Measurements from ENCODE around the gene ALDH1A1. TPM values are rescaled to one million over a fixed set of nuclear protein-coding genes. Genes with fewer than 3 reads are reported as not detected.

The ALDH1A1 gene
- polyA plus RNA-seq, 1 donor (not counting 4 experiments of a cell fraction or from before 2014, with no cell fraction given): 0.08 TPM

DNA sequence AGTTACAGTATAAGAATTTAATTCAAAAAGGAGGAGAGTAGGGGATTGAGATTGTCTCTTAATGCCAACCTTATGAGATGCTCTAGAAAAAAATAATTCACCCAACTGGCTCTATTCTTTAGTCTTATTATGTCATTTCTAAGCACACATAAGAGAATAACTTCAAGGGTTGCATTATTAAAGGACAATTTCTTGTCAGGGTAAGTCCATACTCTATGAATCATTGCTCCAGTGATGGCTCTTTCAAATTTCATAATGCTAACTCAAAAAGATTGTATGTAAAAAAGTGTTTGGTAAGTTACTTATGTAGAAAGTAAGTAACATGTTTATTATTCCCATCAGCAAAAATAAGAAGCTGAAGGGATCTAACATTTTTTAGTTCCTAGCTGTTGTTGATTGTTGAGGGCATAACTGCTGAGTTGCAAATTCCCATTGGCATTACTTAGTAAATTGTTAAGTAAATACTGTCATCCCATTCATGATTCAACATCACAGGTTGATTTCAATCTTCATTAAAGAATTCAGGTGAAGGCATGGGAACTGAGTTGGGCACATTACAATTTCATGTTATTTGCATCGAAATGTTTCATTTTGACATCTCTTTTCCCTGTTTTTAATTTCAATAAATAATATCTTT is 28.6 kb downstream of the ALDH1A1 start:
- Histone ChIP-seq H3K9me3 (ENCODE audit: control insufficient read depth, low read depth, low read length) (no peaks in the 10 kb centered on the region), H3K27ac (ENCODE audit: control insufficient read depth, insufficient read depth, low read length) (no peak overlapping the region), H3K36me3 (ENCODE audit: control insufficient read depth in 2 of 2, extremely low read depth in 1 of 2, insufficient read depth in 2 of 2, low read length in 2 of 2) (no peaks in the 10 kb centered on the region), H2AFZ (ENCODE audit: control insufficient read depth, low read length) (no peak overlapping the region), H3K79me2 (ENCODE audit: control insufficient read depth, insufficient read depth, low read length) (no peaks in the 10 kb centered on the region), H3K4me1 (ENCODE audit: control insufficient read depth, extremely low read depth, insufficient read depth, low read length) (no peaks in the 10 kb centered on the region), H3K27me3 (ENCODE audit: control insufficient read depth, extremely low read depth, insufficient read depth, low read length) (no peaks in the 10 kb centered on the region), H3K4me2 (ENCODE audit: control insufficient read depth, extremely low read depth, insufficient read depth, low read depth, low read length) (no peak overlapping the region), H4K20me1 (ENCODE audit: control insufficient read depth, extremely low read depth, insufficient read depth, low read length) (no peaks in the 10 kb centered on the region), H3K9me1 (ENCODE audit: control insufficient read depth, extremely low read depth, insufficient read depth, low read length) (no peaks in the 10 kb centered on the region), H3K4me3 (ENCODE audit: control insufficient read depth in 2 of 3, extremely low read depth in 1 of 3, insufficient read depth in 2 of 3, low read depth in 1 of 3, low read length in 3 of 3) (no peak overlapping the region), H3K9ac (ENCODE audit: control insufficient read depth, extremely low read depth, insufficient read depth, low read length) (no peak overlapping the region)
- no peak for TF ChIP-seq EZH2 (IDR thresholded peaks at IDR 0.05; ENCODE audit: low read length)
- TF ChIP-seq, protein P1, sequence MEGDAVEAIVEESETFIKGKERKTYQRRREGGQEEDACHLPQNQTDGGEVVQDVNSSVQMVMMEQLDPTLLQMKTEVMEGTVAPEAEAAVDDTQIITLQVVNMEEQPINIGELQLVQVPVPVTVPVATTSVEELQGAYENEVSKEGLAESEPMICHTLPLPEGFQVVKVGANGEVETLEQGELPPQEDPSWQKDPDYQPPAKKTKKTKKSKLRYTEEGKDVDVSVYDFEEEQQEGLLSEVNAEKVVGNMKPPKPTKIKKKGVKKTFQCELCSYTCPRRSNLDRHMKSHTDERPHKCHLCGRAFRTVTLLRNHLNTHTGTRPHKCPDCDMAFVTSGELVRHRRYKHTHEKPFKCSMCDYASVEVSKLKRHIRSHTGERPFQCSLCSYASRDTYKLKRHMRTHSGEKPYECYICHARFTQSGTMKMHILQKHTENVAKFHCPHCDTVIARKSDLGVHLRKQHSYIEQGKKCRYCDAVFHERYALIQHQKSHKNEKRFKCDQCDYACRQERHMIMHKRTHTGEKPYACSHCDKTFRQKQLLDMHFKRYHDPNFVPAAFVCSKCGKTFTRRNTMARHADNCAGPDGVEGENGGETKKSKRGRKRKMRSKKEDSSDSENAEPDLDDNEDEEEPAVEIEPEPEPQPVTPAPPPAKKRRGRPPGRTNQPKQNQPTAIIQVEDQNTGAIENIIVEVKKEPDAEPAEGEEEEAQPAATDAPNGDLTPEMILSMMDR (optimal IDR thresholded peaks at IDR 0.05 in 1 of 3, IDR thresholded peaks at IDR 0.05 in 1 of 3, conservative IDR thresholded peaks at IDR 0.05 in 1 of 3; ENCODE audit: extremely low read depth in 1 of 3, insufficient read depth in 2 of 3, low read length in 3 of 3): no peak
- FAIRE-seq (no peak), DNase-seq (ENCODE audit: low read depth, low spot score) (no peak)
- dilution Hi-C loops (cut with MboI; ENCODE audit: extremely low pct_ligation_motif_present, low sequenced_read_pairs): no loop called here

DNA sequence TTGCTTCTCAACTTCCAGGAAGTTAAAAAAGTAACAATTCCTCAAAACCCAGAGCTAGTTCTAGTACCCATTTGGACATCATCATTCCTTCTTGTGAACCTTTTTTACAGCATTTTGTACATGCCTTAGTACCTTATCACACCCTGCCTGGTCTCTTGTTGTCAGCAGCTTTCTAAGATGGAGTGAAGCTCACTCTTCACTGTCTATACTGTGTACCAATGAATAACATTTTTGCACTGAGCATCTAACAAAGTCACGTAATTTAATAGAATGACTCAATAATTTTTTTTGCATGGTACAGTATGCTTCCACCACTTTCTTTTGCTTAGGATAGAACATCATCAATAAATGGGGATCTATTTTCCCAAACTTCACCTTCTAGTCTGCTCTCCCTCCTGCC is 29.8 kb downstream of the ALDH1A1 start:
- Histone ChIP-seq H3K9me3 (ENCODE audit: control insufficient read depth, low read depth, low read length) (no peaks in the 10 kb centered on the region), H3K9ac (ENCODE audit: control insufficient read depth, extremely low read depth, insufficient read depth, low read length) (no peak overlapping the region), H3K27me3 (ENCODE audit: control insufficient read depth, extremely low read depth, insufficient read depth, low read length) (no peaks in the 10 kb centered on the region), H3K36me3 (ENCODE audit: control insufficient read depth in 2 of 2, extremely low read depth in 1 of 2, insufficient read depth in 2 of 2, low read length in 2 of 2) (no peaks in the 10 kb centered on the region), H3K4me3 (ENCODE audit: control insufficient read depth in 2 of 3, extremely low read depth in 1 of 3, insufficient read depth in 2 of 3, low read depth in 1 of 3, low read length in 3 of 3) (no peak overlapping the region), H3K9me1 (ENCODE audit: control insufficient read depth, extremely low read depth, insufficient read depth, low read length) (no peaks in the 10 kb centered on the region), H4K20me1 (ENCODE audit: control insufficient read depth, extremely low read depth, insufficient read depth, low read length) (no peaks in the 10 kb centered on the region), H3K79me2 (ENCODE audit: control insufficient read depth, insufficient read depth, low read length) (no peaks in the 10 kb centered on the region), H3K27ac (ENCODE audit: control insufficient read depth, insufficient read depth, low read length) (no peak overlapping the region), H3K4me2 (ENCODE audit: control insufficient read depth, extremely low read depth, insufficient read depth, low read depth, low read length) (no peak overlapping the region), H2AFZ (ENCODE audit: control insufficient read depth, low read length) (no peak overlapping the region), H3K4me1 (ENCODE audit: control insufficient read depth, extremely low read depth, insufficient read depth, low read length) (no peaks in the 10 kb centered on the region)
- DNase-seq (ENCODE audit: low read depth, low spot score) (no peak), FAIRE-seq (no peak)
- TF ChIP-seq, protein P1 (optimal IDR thresholded peaks at IDR 0.05 in 1 of 3, IDR thresholded peaks at IDR 0.05 in 1 of 3, conservative IDR thresholded peaks at IDR 0.05 in 1 of 3; ENCODE audit: extremely low read depth in 1 of 3, insufficient read depth in 2 of 3, low read length in 3 of 3): no peak
- no peak for TF ChIP-seq EZH2 (IDR thresholded peaks at IDR 0.05; ENCODE audit: low read length)
- dilution Hi-C loops (cut with MboI; ENCODE audit: extremely low pct_ligation_motif_present, low sequenced_read_pairs): no loop called here
